H1 (cell line): ENCODE data around the gene SLU7.

Experiments
- ATF2 ChIP-seq: IDR thresholded peaks from 2 replicates; pipeline ENCODE4 v1.6.1; 2012; ENCODE audit warnings: low read length, inconsistent platforms
- CBX5 ChIP-seq: fragments of 300-800, 300-1000 bp; sonication (generic); IDR thresholded peaks from 2 replicates; pipeline ENCODE4 v1.7.1; 2016; ENCODE audit warnings: antibody characterized with exemption, low read length, low read depth
- CTCF ChIP-seq, 3 experiments: IDR thresholded peaks; 1 replicate in 2 of 3; 2 replicates in 1 of 3; pipeline versions ENCODE4 v1.5.1 to v1.6.1; 2011; ENCODE audit warnings: low read length in 3 of 3, mild to moderate bottlenecking in 3 of 3, inconsistent platforms in 2 of 3, low read depth in 1 of 3, moderate library complexity in 1 of 3; ENCODE audit not compliant: insufficient read depth in 1 of 3; ENCODE audit errors: control extremely low read depth in 1 of 3
- EGR1 ChIP-seq: IDR thresholded peaks from 2 replicates; pipeline ENCODE4 v1.6.1; 2011; ENCODE audit warnings: low read depth, low read length, borderline replicate concordance
- EP300 ChIP-seq, 2 experiments: IDR thresholded peaks; 1 replicate in 1 of 2; 2 replicates in 1 of 2; pipeline ENCODE4 v1.6.1; 2011 to 2012; ENCODE audit warnings: low read depth in 2 of 2, low read length in 2 of 2, mild to moderate bottlenecking in 2 of 2, borderline replicate concordance in 1 of 2, inconsistent platforms in 1 of 2, moderate library complexity in 1 of 2
- EZH2 ChIP-seq: fragments of 200-600 bp; sonication (generic); IDR thresholded peaks from 2 replicates; pipeline ENCODE4 v1.7.1; 2012; ENCODE audit warnings: low read depth, mild to moderate bottlenecking, moderate library complexity, low read length, inconsistent platforms; ENCODE audit not compliant: severe bottlenecking
- JUN ChIP-seq: IDR thresholded peaks from 2 replicates; pipeline ENCODE4 v1.6.1; 2011; ENCODE audit warnings: low read depth, mild to moderate bottlenecking, improper control_type of control experiment, low read length
- POLR2A ChIP-seq, 2 experiments: IDR thresholded peaks; 1 replicate in 1 of 2; 2 replicates in 1 of 2; pipeline ENCODE4 v1.6.1; 2011; ENCODE audit warnings: low read depth in 2 of 2, low read length in 2 of 2, mild to moderate bottlenecking in 2 of 2; ENCODE audit errors: control extremely low read depth in 1 of 2
- RAD21 ChIP-seq, 2 experiments: IDR thresholded peaks in 1 of 2; conservative IDR thresholded peaks in 1 of 2; 2 replicates each; pipeline ENCODE4 v1.6.1; 2011; ENCODE audit warnings: low read depth in 2 of 2, low read length in 2 of 2, improper control_type of control experiment in 1 of 2, inconsistent platforms in 1 of 2, mild to moderate bottlenecking in 1 of 2, moderate library complexity in 1 of 2
- RBBP5 ChIP-seq: IDR thresholded peaks from 2 replicates; pipeline ENCODE4 v1.7.1; 2012; ENCODE audit warnings: low read depth, mild to moderate bottlenecking, inconsistent platforms, low read length, moderate library complexity, borderline replicate concordance
- SAP30 ChIP-seq: fragments of 300-600 bp; sonication (generic); IDR thresholded peaks from 2 replicates; pipeline ENCODE4 v1.7.1; 2012; ENCODE audit warnings: low read length, moderate library complexity, mild to moderate bottlenecking, inconsistent platforms; ENCODE audit not compliant: insufficient read depth, insufficient replicate concordance
- SRF ChIP-seq: IDR thresholded peaks from 2 replicates; pipeline ENCODE4 v1.6.1; 2011; ENCODE audit warnings: mild to moderate bottlenecking, low read depth, low read length, moderate library complexity

- TF ChIP-seq RAD21 (IDR thresholded peaks at IDR 0.05 in 1 of 2, conservative IDR thresholded peaks at IDR 0.05 in 1 of 2; ENCODE audit: low read depth in 2 of 2, low read length in 2 of 2) (no peak), CBX5 (no peak), CTCF (IDR thresholded peaks at IDR 0.05; ENCODE audit: control extremely low read depth in 1 of 3, insufficient read depth in 1 of 3, low read depth in 1 of 3, low read length in 3 of 3) (no peak), ATF2 (no peak), RBBP5 (no peak), POLR2A (IDR thresholded peaks at IDR 0.05; ENCODE audit: control extremely low read depth in 1 of 2, low read depth in 2 of 2, low read length in 2 of 2) (no peak), EZH2 (no peak), SRF (no peak), EP300 (IDR thresholded peaks at IDR 0.05; ENCODE audit: borderline replicate concordance in 1 of 2, low read depth in 2 of 2, low read length in 2 of 2) (no peak), EGR1 (no peak), SAP30 (no peak), JUN (no peak)
These were observed 59.6 kb downstream of the SLU7 start for GRCh38 chr5:160359242-160359641.
